Hepatocyte (in vitro differentiated cells): ENCODE results near the gene CALCB. TPM values are rescaled to one million over a fixed set of nuclear protein-coding genes. Genes with fewer than 3 reads are reported as not detected.

Experiments used
- DNase-seq: peaks from one replicate; pipeline ENCODE4 v3.0.0-alpha.2; 2016; ENCODE audit warnings: low spot score
- H2AFZ ChIP-seq: fragments of 200-600 bp; sonication (generic); 2 replicates; pipeline ENCODE4 v1.6.0; 2016; ENCODE audit warnings: antibody characterized with exemption, mild to moderate bottlenecking
- H3K27ac ChIP-seq: fragments of 200-600 bp; sonication (generic); 2 replicates; pipeline ENCODE4 v1.5.1; 2016; ENCODE audit warnings: mild to moderate bottlenecking
- H3K27me3 ChIP-seq: fragments of 200-600 bp; sonication (generic); 2 replicates; pipeline ENCODE4 v1.6.1; 2016
- H3K36me3 ChIP-seq: fragments of 200-600 bp; sonication (generic); replicated peaks from 2 replicates; pipeline ENCODE4 v1.5.1; 2016; ENCODE audit warnings: low read depth; ENCODE audit not compliant: insufficient read depth
- H3K4me1 ChIP-seq: fragments of 200-600 bp; sonication (generic); 2 replicates; pipeline ENCODE4 v1.5.1; 2016; ENCODE audit warnings: mild to moderate bottlenecking, moderate library complexity; ENCODE audit not compliant: insufficient read depth
- H3K4me2 ChIP-seq: fragments of 200-600 bp; sonication (generic); 2 replicates; pipeline ENCODE4 v1.6.0; 2016
- H3K4me3 ChIP-seq: fragments of 200-600 bp; sonication (generic); 2 replicates; pipeline ENCODE4 v1.5.1; 2016; ENCODE audit warnings: mild to moderate bottlenecking
- H3K79me2 ChIP-seq: fragments of 200-600 bp; sonication (generic); 2 replicates; pipeline ENCODE4 v1.6.0; 2017; ENCODE audit warnings: mild to moderate bottlenecking
- H3K9me2 ChIP-seq: fragments of 200-600 bp; sonication (generic); replicated peaks from 2 replicates; pipeline ENCODE4 v1.6.0; 2017; ENCODE audit warnings: mild to moderate bottlenecking; ENCODE audit not compliant: insufficient read depth
- H3K9me3 ChIP-seq: fragments of 200-600 bp; sonication (generic); 2 replicates; pipeline ENCODE4 v1.5.1; 2016; ENCODE audit warnings: low read depth, mild to moderate bottlenecking
- H4K20me1 ChIP-seq: fragments of 200-600 bp; sonication (generic); 2 replicates; pipeline ENCODE4 v1.6.0; 2016; ENCODE audit warnings: mild to moderate bottlenecking; ENCODE audit not compliant: insufficient read depth, poor library complexity, severe bottlenecking
- CTCF ChIP-seq: fragments of 200-600 bp; sonication (generic); IDR thresholded peaks from 2 replicates; pipeline ENCODE4 v1.5.1; 2016; ENCODE audit warnings: antibody characterized with exemption, mild to moderate bottlenecking; ENCODE audit not compliant: poor library complexity
- EZH2 ChIP-seq: fragments of 200-600 bp; sonication (generic); IDR thresholded peaks from 2 replicates; pipeline ENCODE4 v1.6.1; 2016; ENCODE audit warnings: antibody characterized with exemption, mild to moderate bottlenecking, borderline replicate concordance
- EZH2phosphoT487 ChIP-seq: fragments of 200-600 bp; sonication (generic); IDR thresholded peaks from one replicate; pipeline ENCODE4 v1.6.1; 2018; ENCODE audit warnings: antibody characterized with exemption, mild to moderate bottlenecking, low read depth, moderate library complexity; ENCODE audit not compliant: unreplicated experiment, severe bottlenecking
- WGBS: methylation state at CpG from one replicate; pipeline ENCODE4 v1.1.6; 2016; ENCODE audit warnings: low lambda C conversion rate; ENCODE audit errors: missing lambda C conversion rate; 5-methylcytosine and 5-hydroxymethylcytosine counted together
- polyA plus RNA-seq: library from polyadenylated mRNA; unstranded; fragments of >200 nt; fragmentation: Nextera tagmentation; extraction: Ambion mirVana; gene quantifications from 2 replicates; pipeline ENCODE4 v1.2.1, GENCODE V29; 2016
- total RNA-seq: library from RNA; depleted of rRNA; stranded (reverse); fragments of >200 nt; gene quantifications from 2 replicates; pipeline ENCODE4 v1.2.3, GENCODE V29; 2014

CALCB gene
- total and polyA plus RNA-seq, 2 experiments from 2014 or later, result 0.13 to 0.50 TPM

DNA sequence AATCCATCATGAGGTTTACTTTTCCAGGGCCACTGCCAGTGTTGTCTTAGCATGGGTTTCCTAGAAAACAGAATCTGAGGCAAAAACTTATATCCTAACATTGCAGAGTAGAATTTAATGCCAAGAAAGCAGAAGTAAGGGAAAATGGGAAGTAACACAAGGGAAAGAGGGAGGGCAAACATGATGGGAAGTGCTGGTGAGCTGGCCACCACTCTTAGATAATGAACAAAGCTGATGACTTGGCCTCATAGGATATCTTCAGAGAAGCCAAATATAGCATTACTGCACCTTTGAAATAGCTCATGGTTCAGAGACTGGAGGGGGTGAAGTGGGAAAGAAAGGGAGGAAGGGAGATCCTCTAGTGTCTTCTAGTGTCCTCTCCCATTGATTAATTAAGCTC is 24.8 kb upstream of the CALCB start:
- Histone ChIP-seq H3K27me3 (no peaks in the 10 kb centered on the region), H2AFZ (no peak overlapping the region), H3K79me2 (no peaks in the 10 kb centered on the region), H3K9me3 (no peaks in the 10 kb centered on the region), H3K4me2 (no peak overlapping the region), H3K4me1 (no peaks in the 10 kb centered on the region), H3K9me2 (no peaks in the 10 kb centered on the region), H3K36me3 (no peaks in the 10 kb centered on the region), H3K27ac (no peak overlapping the region), H4K20me1 (no peaks in the 10 kb centered on the region), H3K4me3 (no peak overlapping the region)
- TF ChIP-seq EZH2, result no peak
- TF ChIP-seq EZH2phosphoT487, result no peak
- TF ChIP-seq CTCF, result no peak
- DNase-seq, result no peak

GRCh38 chr11:15053191-15053685 is 20.2 kb upstream of the CALCB start:
- TF ChIP-seq EZH2 (no peak), CTCF (no peak), EZH2phosphoT487 (no peak)
- no peaks in the 10 kb centered on the region for H3K9me3 ChIP-seq
- H2AFZ ChIP-seq, result no peak overlapping the region
- no peaks in the 10 kb centered on the region for H3K36me3 ChIP-seq
- H3K9me2 ChIP-seq, result no peaks in the 10 kb centered on the region
- no peak overlapping the region for H3K27ac ChIP-seq
- no peaks in the 10 kb centered on the region for H3K79me2 ChIP-seq
- H3K4me3 ChIP-seq, result no peak overlapping the region
- no peak for DNase-seq
- no peaks in the 10 kb centered on the region for H3K27me3 ChIP-seq
- WGBS, result 75% methylated on average over 1 of the region's 1 CpG
- H3K4me2 ChIP-seq, result no peak overlapping the region
- H3K4me1 ChIP-seq, result no peaks in the 10 kb centered on the region
- no peaks in the 10 kb centered on the region for H4K20me1 ChIP-seq

GRCh38 chr11:15055620-15056356 is 17.6 kb upstream of the CALCB start:
- Histone ChIP-seq H3K4me3 (no peak overlapping the region), H3K79me2 (no peaks in the 10 kb centered on the region), H3K4me2 (no peak overlapping the region), H3K9me3 (no peaks in the 10 kb centered on the region), H3K36me3 (no peaks in the 10 kb centered on the region), H3K9me2 (no peaks in the 10 kb centered on the region), H3K27me3 (no peaks in the 10 kb centered on the region), H3K4me1 (no peaks in the 10 kb centered on the region), H2AFZ (no peak overlapping the region), H4K20me1 (no peaks in the 10 kb centered on the region), H3K27ac (no peak overlapping the region)
- DNase-seq, result no peak
- WGBS, result 92% methylated on average over 3 of the region's 3 CpGs
- TF ChIP-seq CTCF (no peak), EZH2phosphoT487 (no peak), EZH2 (no peak)
